Esophagus squamous epithelium (tissue), 4 donors: ENCODE results near the gene SUSD2.

Experiments
- POLR2A ChIP-seq, 4 donors: fragments of 450-650 bp; IDR thresholded peaks; one replicate each; pipeline ENCODE4 v1.6.1; 2017; ENCODE audit warnings: antibody characterized with exemption in 4 of 4, mild to moderate bottlenecking in 4 of 4, moderate library complexity in 3 of 4
- TF ChIP-seq, protein P1 (sequence below), 6 experiments: fragments of 450-650 bp in 4 of 6; fragments of 200-600 bp in 2 of 6; sonication (generic) in 2 of 6; IDR thresholded peaks; one replicate each; pipeline ENCODE4 v1.5.1; 2016 to 2019; ENCODE audit warnings: antibody characterized with exemption in 6 of 6, mild to moderate bottlenecking in 4 of 6, moderate library complexity in 4 of 6

- TF ChIP-seq, protein P1, sequence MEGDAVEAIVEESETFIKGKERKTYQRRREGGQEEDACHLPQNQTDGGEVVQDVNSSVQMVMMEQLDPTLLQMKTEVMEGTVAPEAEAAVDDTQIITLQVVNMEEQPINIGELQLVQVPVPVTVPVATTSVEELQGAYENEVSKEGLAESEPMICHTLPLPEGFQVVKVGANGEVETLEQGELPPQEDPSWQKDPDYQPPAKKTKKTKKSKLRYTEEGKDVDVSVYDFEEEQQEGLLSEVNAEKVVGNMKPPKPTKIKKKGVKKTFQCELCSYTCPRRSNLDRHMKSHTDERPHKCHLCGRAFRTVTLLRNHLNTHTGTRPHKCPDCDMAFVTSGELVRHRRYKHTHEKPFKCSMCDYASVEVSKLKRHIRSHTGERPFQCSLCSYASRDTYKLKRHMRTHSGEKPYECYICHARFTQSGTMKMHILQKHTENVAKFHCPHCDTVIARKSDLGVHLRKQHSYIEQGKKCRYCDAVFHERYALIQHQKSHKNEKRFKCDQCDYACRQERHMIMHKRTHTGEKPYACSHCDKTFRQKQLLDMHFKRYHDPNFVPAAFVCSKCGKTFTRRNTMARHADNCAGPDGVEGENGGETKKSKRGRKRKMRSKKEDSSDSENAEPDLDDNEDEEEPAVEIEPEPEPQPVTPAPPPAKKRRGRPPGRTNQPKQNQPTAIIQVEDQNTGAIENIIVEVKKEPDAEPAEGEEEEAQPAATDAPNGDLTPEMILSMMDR (IDR thresholded peaks at IDR 0.05), result no peak
- TF ChIP-seq POLR2A (IDR thresholded peaks at IDR 0.05), result no peak
These were observed 34.4 kb upstream of the SUSD2 start for GRCh38 chr22:24146791-24147353.
